ENCODE results near the gene LRPAP1.

- TF ChIP-seq EZH2 (IDR thresholded peaks at IDR 0.05; ENCODE audit: borderline replicate concordance, low read depth, low read length, severe bottlenecking): no peak
- no peak for TF ChIP-seq CTCF (IDR thresholded peaks at IDR 0.05; ENCODE audit: extremely low read depth in 1 of 2, insufficient read depth in 1 of 2, low read depth in 1 of 2, low read length in 2 of 2)
- TF ChIP-seq POLR2A (IDR thresholded peaks at IDR 0.05; ENCODE audit: low read depth, low read length): no peak
- no peak for TF ChIP-seq POLR2AphosphoS5 (IDR thresholded peaks at IDR 0.05; ENCODE audit: insufficient read depth, low read depth, low read length)
- TF ChIP-seq JUN (IDR thresholded peaks at IDR 0.05; ENCODE audit: borderline replicate concordance, insufficient read depth, insufficient read length, low read depth): no peak
- TF ChIP-seq MAX (IDR thresholded peaks at IDR 0.05; ENCODE audit: insufficient read depth, insufficient read length): no peak
- TF ChIP-seq GATA2 (IDR thresholded peaks at IDR 0.05; ENCODE audit: insufficient read depth, insufficient read length, low read depth, low read length): no peak
- TF ChIP-seq MYC (IDR thresholded peaks at IDR 0.05; ENCODE audit: low read depth, low read length): no peak
- no peak for TF ChIP-seq FOS (IDR thresholded peaks at IDR 0.05; ENCODE audit: borderline replicate concordance, insufficient read depth, low read length)
Measured at GRCh38 chr4:3478446-3479357, 53.5 kb downstream of the LRPAP1 start.
